Right lobe of liver (tissue), 4 donors: ENCODE results near the gene CCDC88C.

Experiments used
- POLR2A ChIP-seq: fragments of 450-650 bp; IDR thresholded peaks from one replicate; pipeline ENCODE4 v1.6.1; 2017; ENCODE audit warnings: antibody characterized with exemption, mild to moderate bottlenecking
- TF ChIP-seq, protein P1 (sequence below), 4 donors: fragments of 200-600 bp in 3 of 4; fragments of 450-650 bp in 1 of 4; IDR thresholded peaks; one replicate each; pipeline versions ENCODE4 v1.5.1 to v1.8.0; 2016 to 2022; ENCODE audit warnings: antibody characterized with exemption in 4 of 4, mild to moderate bottlenecking in 2 of 4
- donor health status: DM: no; HTN: no; CAD: no.
- donor health status: DM: no; HTN: no; CAD: no.
- donor health status: DM: no; HTN: yes; CAD: no.

DNA sequence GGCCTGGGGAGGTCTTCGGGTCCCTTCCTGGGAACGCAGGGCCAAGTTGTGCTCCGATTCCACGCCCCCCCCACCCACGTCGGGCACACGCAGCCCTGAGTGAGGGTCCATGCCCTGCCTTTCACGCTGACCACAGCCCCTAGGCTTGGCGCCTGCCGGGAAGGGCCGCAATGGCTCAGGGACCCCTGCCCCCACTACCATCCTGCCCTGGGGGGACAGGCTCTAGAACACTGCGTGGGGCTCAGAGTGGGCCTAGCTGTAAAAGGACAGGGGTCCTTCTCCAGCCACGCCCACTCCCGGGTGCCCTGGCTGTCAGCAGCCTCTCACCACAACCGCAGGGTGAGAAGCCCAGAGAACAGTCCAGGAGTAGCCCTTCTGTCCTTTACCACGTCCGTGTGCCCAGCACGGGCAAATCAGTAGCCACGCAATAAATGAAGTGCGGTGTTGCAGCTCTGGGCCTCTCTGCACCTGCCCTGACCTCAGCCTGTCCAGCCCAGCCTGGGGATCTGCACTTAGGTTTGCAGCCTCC, 163.8 kb downstream of the CCDC88C start:
- TF ChIP-seq, protein P1, sequence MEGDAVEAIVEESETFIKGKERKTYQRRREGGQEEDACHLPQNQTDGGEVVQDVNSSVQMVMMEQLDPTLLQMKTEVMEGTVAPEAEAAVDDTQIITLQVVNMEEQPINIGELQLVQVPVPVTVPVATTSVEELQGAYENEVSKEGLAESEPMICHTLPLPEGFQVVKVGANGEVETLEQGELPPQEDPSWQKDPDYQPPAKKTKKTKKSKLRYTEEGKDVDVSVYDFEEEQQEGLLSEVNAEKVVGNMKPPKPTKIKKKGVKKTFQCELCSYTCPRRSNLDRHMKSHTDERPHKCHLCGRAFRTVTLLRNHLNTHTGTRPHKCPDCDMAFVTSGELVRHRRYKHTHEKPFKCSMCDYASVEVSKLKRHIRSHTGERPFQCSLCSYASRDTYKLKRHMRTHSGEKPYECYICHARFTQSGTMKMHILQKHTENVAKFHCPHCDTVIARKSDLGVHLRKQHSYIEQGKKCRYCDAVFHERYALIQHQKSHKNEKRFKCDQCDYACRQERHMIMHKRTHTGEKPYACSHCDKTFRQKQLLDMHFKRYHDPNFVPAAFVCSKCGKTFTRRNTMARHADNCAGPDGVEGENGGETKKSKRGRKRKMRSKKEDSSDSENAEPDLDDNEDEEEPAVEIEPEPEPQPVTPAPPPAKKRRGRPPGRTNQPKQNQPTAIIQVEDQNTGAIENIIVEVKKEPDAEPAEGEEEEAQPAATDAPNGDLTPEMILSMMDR (IDR thresholded peaks at IDR 0.05) = no peak
- no peak for TF ChIP-seq POLR2A
